Calu3 (cell line): ENCODE data around the gene NCCRP1. TPM values are rescaled to one million over a fixed set of nuclear protein-coding genes. Genes with fewer than 3 reads are reported as not detected.

Experiments
- BruUV-seq: library from RNA; stranded (reverse); fragments of 400-500 nt; replicated peaks from 2 replicates; lab custom pipeline; 2021; lab: Mats Ljungman, UMichigan
- CTCF ChIA-PET: fragments of 300-600 bp; sonication (Branson Sonifier 250); formaldehyde crosslinking; loops from one replicate; lab custom pipeline; 2022; ENCODE audit warnings: antibody characterized with exemption; lab: Charles Lee
- DNase-seq: peaks from one replicate; pipeline ENCODE4 v3.0.0; 2022
- H3K27ac Mint-ChIP-seq: one replicate; pipeline ENCODE4 v1.8.0; 2022; ENCODE audit warnings: mixed read lengths; ENCODE audit not compliant: unreplicated experiment
- H3K27me3 Mint-ChIP-seq: one replicate; pipeline ENCODE4 v1.8.0; 2022; ENCODE audit warnings: mixed read lengths; ENCODE audit not compliant: unreplicated experiment
- H3K36me3 Mint-ChIP-seq: one replicate; pipeline ENCODE4 v1.8.0; 2022; ENCODE audit warnings: mild to moderate bottlenecking, moderate library complexity, mixed read lengths; ENCODE audit not compliant: insufficient read depth, unreplicated experiment
- H3K4me1 Mint-ChIP-seq: one replicate; pipeline ENCODE4 v1.8.0; 2022; ENCODE audit warnings: mild to moderate bottlenecking, low read depth, mixed read lengths; ENCODE audit not compliant: unreplicated experiment
- H3K4me3 Mint-ChIP-seq: one replicate; pipeline ENCODE4 v1.8.0; 2022; ENCODE audit warnings: mild to moderate bottlenecking, low read depth, moderate library complexity, mixed read lengths; ENCODE audit not compliant: unreplicated experiment
- H3K9me3 Mint-ChIP-seq: one replicate; pipeline ENCODE4 v1.8.0; 2022; ENCODE audit warnings: low read depth, mixed read lengths; ENCODE audit not compliant: unreplicated experiment
- CTCF ChIP-seq: fragments of 200-600 bp; IDR thresholded peaks from one replicate; pipeline ENCODE4 v1.8.0; 2022; ENCODE audit warnings: antibody characterized with exemption; ENCODE audit not compliant: unreplicated experiment
- intact Hi-C: fragments of 100-400 bp; cut with micrococcal nuclease; formaldehyde crosslinking; loops from one replicate; pipeline ENCODE4 v1.10.0; 2022; ENCODE audit not compliant: unreplicated experiment
- total RNA-seq: library from RNA; stranded (reverse); gene quantifications from 2 replicates; pipeline ENCODE4 v1.2.3, GENCODE V29; 2022

NCCRP1 gene
- total RNA-seq, 1 experiment from 2014 or later = 2.0 TPM

GRCh38 chr19:39166571-39167391 lies 30.0 kb upstream of the NCCRP1 start:
- Mint-ChIP-seq H3K27me3 (no peaks in the 10 kb centered on the region), H3K36me3 (peaks cover 38% of the 10 kb centered on the region), H3K9me3 (no peaks in the 10 kb centered on the region), H3K4me3 (peak overlapping the region; percentile 68), H3K4me1 (peaks cover 45% of the 10 kb centered on the region), H3K27ac (peak overlapping the region; percentile 86)
- CTCF ChIA-PET = interaction anchor here (0.5 to 2.3 kb wide), 6 partner anchors 11 to 178 kb away, joined by 3 to 11 read pairs (median 4); partner anchors contain the start of gene SAMD4B
- DNase-seq = peak; percentile 95
- TF ChIP-seq CTCF = no peak
- no TSS peak for BruUV-seq
- intact Hi-C loops = no loop called here

GRCh38 chr19:39167461-39168257 lies 29.1 kb upstream of the NCCRP1 start:
- H3K27me3 Mint-ChIP-seq = no peaks in the 10 kb centered on the region
- peaks cover 38% of the 10 kb centered on the region for H3K36me3 Mint-ChIP-seq
- H3K27ac Mint-ChIP-seq = peak overlapping the region; percentile 86
- peak overlapping the region; percentile 68 for H3K4me3 Mint-ChIP-seq
- intact Hi-C loops = no loop called here
- no peak for TF ChIP-seq CTCF
- peaks cover 40% of the 10 kb centered on the region for H3K4me1 Mint-ChIP-seq
- DNase-seq = peak; percentile 83
- CTCF ChIA-PET = interaction anchor here (0.5 to 2.3 kb wide), 5 partner anchors 13 to 179 kb away, joined by 3 to 11 read pairs (median 4); partner anchors contain the start of gene SAMD4B
- no TSS peak for BruUV-seq
- H3K9me3 Mint-ChIP-seq = no peaks in the 10 kb centered on the region

- Mint-ChIP-seq H3K4me3 (peak overlapping the region; percentile 68), H3K27me3 (no peaks in the 10 kb centered on the region), H3K27ac (peak overlapping the region; percentile 86), H3K9me3 (no peaks in the 10 kb centered on the region), H3K36me3 (peaks cover 38% of the 10 kb centered on the region), H3K4me1 (peaks cover 37% of the 10 kb centered on the region)
- DNase-seq = no peak
- intact Hi-C loops = no loop called here
- BruUV-seq = no TSS peak
- TF ChIP-seq CTCF = no peak
- CTCF ChIA-PET = no interaction called here
Observed at GRCh38 chr19:39168258-39169142, 28.3 kb upstream of the NCCRP1 start.
